Activated T-cell treated with anti-CD3 and anti-CD28 coated beads, Interleukin-2, amount 50 U/mL, for 48 hours (primary cell): ENCODE data around the gene PCDH9.

Source experiments
- DNase-seq, 2 experiments: peaks; one replicate each; pipeline ENCODE4 v3.0.0-alpha.2; 2020

Gene PCDH9

GRCh38 chr13:66409542-66409941, 820.6 kb downstream of the PCDH9 start:
- DNase-seq: no peak

GRCh38 chr13:66407128-66407527, 823.0 kb downstream of the PCDH9 start:
- DNase-seq: no peak

GRCh38 chr13:66405908-66406802, 824.0 kb downstream of the PCDH9 start:
- no peak for DNase-seq

GRCh38 chr13:66402546-66402945, 827.6 kb downstream of the PCDH9 start:
- DNase-seq: no peak

- DNase-seq: no peak
Observed at GRCh38 chr13:66402066-66402465, 828.1 kb downstream of the PCDH9 start.

GRCh38 chr13:66400292-66400691, 829.8 kb downstream of the PCDH9 start:
- DNase-seq: no peak

- DNase-seq: no peak
Observed at GRCh38 chr13:66399873-66400272, 830.3 kb downstream of the PCDH9 start.

- no peak for DNase-seq
Observed at GRCh38 chr13:66397133-66397532, 833.0 kb downstream of the PCDH9 start.

- no peak for DNase-seq
Observed at GRCh38 chr13:66391322-66391721, 838.8 kb downstream of the PCDH9 start.

GRCh38 chr13:66378894-66379293, 851.2 kb downstream of the PCDH9 start:
- DNase-seq: no peak

GRCh38 chr13:66377569-66377968, 852.6 kb downstream of the PCDH9 start:
- no peak for DNase-seq

GRCh38 chr13:66375756-66376155, 854.4 kb downstream of the PCDH9 start:
- no peak for DNase-seq

- no peak for DNase-seq
Observed at GRCh38 chr13:66369666-66370065, 860.5 kb downstream of the PCDH9 start.

GRCh38 chr13:66367356-66367755, 862.8 kb downstream of the PCDH9 start:
- DNase-seq: no peak

GRCh38 chr13:66365101-66365500, 865.0 kb downstream of the PCDH9 start:
- no peak for DNase-seq

- no peak for DNase-seq
Observed at GRCh38 chr13:66364346-66364745, 865.8 kb downstream of the PCDH9 start.

GRCh38 chr13:66362485-66362884, 867.7 kb downstream of the PCDH9 start:
- DNase-seq: no peak

- no peak for DNase-seq
Observed at GRCh38 chr13:66359910-66360552, 870.1 kb downstream of the PCDH9 start.

- no peak for DNase-seq
Observed at GRCh38 chr13:66359393-66359792, 870.7 kb downstream of the PCDH9 start.

- DNase-seq: no peak
Observed at GRCh38 chr13:66358564-66358963, 871.6 kb downstream of the PCDH9 start.

- no peak for DNase-seq
Observed at GRCh38 chr13:66357463-66357862, 872.7 kb downstream of the PCDH9 start.

GRCh38 chr13:66354879-66355751, 875.0 kb downstream of the PCDH9 start:
- no peak for DNase-seq

GRCh38 chr13:66353664-66354063, 876.5 kb downstream of the PCDH9 start:
- no peak for DNase-seq
